HepG2 (cell line): Measurements from ENCODE around the gene SDC4. TPM values are rescaled to one million over a fixed set of nuclear protein-coding genes. Genes with fewer than 3 reads are reported as not detected.

ENCODE experiments used
- ETV5 ChIP-seq: IDR thresholded peaks from 2 replicates; pipeline ENCODE4 v1.6.1; 2018; ENCODE audit warnings: missing biosample characterization, missing genetic modification reagents, inconsistent platforms, borderline replicate concordance
- FOXC1 ChIP-seq: sonication (generic); formaldehyde crosslinking; IDR thresholded peaks from 2 replicates; pipeline ENCODE4 v1.8.0; 2022; ENCODE audit warnings: mild to moderate bottlenecking, missing genetic modification reagents, borderline replicate concordance
- TAF1 ChIP-seq: sonication (generic); formaldehyde crosslinking; IDR thresholded peaks from 2 replicates; pipeline ENCODE4 v1.4.0; 2020; ENCODE audit warnings: missing genetic modification reagents
- TBL1XR1 ChIP-seq: fragments of 150-350 bp; IDR thresholded peaks from 2 replicates; pipeline ENCODE4 v1.6.1; 2014; ENCODE audit warnings: borderline replicate concordance, low read length; ENCODE audit not compliant: partially characterized antibody
- ZNF317 ChIP-seq: sonication (generic); formaldehyde crosslinking; IDR thresholded peaks from 2 replicates; pipeline ENCODE4 v1.5.0; 2020; ENCODE audit warnings: mild to moderate bottlenecking, missing genetic modification reagents
- ZNF350 ChIP-seq: sonication (generic); formaldehyde crosslinking; IDR thresholded peaks from 2 replicates; pipeline ENCODE4 v1.4.0; 2020; ENCODE audit warnings: mild to moderate bottlenecking, low read depth, missing genetic modification reagents, borderline replicate concordance
- ZNF44 ChIP-seq: sonication (generic); formaldehyde crosslinking; IDR thresholded peaks from 2 replicates; pipeline ENCODE4 v1.5.1; 2020; ENCODE audit warnings: mild to moderate bottlenecking, missing genetic modification reagents
- polyA plus RNA-seq, 8 experiments: library from polyadenylated mRNA; depleted of rRNA in 3 of 8; stranded (reverse) in 7 of 8; unstranded in 1 of 8; fragments of >200 nt; fragmentation: Illumina TruSeq in 4 of 8; extraction: Trizol in 4 of 8; gene quantifications; 2 replicates each; pipeline versions ENCODE4 v1.2.1 to v1.2.3, GENCODE V29; 2011 to 2016; ENCODE audit warnings: low read depth in 4 of 8, missing spikeins in 1 of 8, mixed read lengths in 1 of 8; ENCODE audit not compliant: insufficient read depth in 1 of 8
- total RNA-seq, 5 experiments: library from RNA; depleted of rRNA; stranded (reverse); fragments of >200 nt; fragmentation: Illumina TruSeq; extraction: Trizol; gene quantifications; 2 replicates each; pipeline ENCODE4 v1.2.3, GENCODE V29; 2016; ENCODE audit warnings: low read depth in 1 of 5
- TF ChIP-seq, protein P1 (sequence below): sonication (generic); formaldehyde crosslinking; IDR thresholded peaks from 2 replicates; pipeline ENCODE4 v1.5.0; 2020; ENCODE audit warnings: mild to moderate bottlenecking, missing genetic modification reagents
- TF ChIP-seq, protein P2 (sequence below): sonication (generic); formaldehyde crosslinking; IDR thresholded peaks from one replicate; pipeline ENCODE4 v1.5.1; 2020; ENCODE audit warnings: mild to moderate bottlenecking, missing genetic modification reagents; ENCODE audit errors: not compliant biosample characterization
- TF ChIP-seq, protein P3 (sequence below): sonication (generic); formaldehyde crosslinking; IDR thresholded peaks from 2 replicates; pipeline ENCODE4 v1.5.0; 2020; ENCODE audit warnings: missing genetic modification reagents, mild to moderate bottlenecking, borderline replicate concordance
- TF ChIP-seq, protein P4 (sequence below): sonication (generic); formaldehyde crosslinking; IDR thresholded peaks from 2 replicates; pipeline ENCODE4 v1.4.0; 2020; ENCODE audit warnings: low read depth, mild to moderate bottlenecking, missing genetic modification reagents
- TF ChIP-seq, protein P5 (sequence below): IDR thresholded peaks from 2 replicates; pipeline ENCODE4 v1.6.1; 2016; ENCODE audit warnings: missing genetic modification reagents, missing compliant biosample characterization

Gene SDC4
- total and polyA plus RNA-seq, 2 of the 13 experiments (the other 11 are each of a cell fraction or from before 2014, with no cell fraction given): 49.0 to 65.1 TPM

DNA sequence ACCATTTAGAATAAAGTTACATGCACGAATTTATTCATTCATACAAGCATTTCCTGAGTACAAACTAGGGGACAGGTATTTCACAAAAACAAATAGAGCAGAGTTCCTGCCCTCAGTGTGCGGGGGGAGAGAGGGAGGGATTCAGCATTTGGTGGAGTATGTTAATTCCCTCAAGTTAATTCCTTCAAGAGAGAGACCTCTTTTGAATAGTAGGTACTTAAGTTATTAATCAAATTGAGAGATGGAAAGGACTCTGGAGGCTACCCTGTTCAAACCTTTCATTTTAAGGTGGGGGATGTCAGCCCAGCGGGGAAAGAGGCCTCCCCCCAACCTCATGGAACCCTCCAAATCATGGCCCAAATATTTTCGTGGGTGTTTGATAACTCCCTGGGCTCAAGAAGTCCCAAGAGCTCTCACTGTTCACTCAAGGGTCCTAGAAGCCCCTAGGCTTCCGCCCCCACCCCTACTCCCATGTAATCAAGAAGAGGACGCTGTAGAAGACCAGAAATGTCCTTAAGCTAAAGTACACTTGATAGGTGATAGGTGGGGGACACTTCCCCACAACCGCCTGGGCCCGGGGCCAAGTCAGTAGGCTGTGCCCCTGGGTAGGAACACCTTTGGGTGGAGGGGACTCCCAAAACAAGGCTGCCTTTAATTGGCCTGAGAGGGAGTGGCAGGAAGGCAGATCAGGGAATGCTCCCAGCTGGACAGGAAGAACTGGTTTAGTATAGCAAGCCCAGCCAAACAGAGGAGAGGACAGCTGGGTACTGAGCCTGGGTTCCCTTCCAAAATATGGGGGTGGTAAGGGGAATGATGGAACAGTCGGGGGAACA is 2.9 kb downstream of the SDC4 start (continued):
- TF ChIP-seq, protein P1, sequence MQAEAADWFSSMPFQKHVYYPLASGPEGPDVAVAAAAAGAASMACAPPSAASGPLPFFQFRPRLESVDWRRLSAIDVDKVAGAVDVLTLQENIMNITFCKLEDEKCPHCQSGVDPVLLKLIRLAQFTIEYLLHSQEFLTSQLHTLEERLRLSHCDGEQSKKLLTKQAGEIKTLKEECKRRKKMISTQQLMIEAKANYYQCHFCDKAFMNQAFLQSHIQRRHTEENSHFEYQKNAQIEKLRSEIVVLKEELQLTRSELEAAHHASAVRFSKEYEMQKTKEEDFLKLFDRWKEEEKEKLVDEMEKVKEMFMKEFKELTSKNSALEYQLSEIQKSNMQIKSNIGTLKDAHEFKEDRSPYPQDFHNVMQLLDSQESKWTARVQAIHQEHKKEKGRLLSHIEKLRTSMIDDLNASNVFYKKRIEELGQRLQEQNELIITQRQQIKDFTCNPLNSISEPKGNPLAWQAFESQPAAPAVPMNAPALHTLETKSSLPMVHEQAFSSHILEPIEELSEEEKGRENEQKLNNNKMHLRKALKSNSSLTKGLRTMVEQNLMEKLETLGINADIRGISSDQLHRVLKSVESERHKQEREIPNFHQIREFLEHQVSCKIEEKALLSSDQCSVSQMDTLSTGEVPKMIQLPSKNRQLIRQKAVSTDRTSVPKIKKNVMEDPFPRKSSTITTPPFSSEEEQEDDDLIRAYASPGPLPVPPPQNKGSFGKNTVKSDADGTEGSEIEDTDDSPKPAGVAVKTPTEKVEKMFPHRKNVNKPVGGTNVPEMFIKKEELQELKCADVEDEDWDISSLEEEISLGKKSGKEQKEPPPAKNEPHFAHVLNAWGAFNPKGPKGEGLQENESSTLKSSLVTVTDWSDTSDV (CRISPR knock-in tag): no peak
- TF ChIP-seq ZNF44 (CRISPR knock-in tag) (no peak), TBL1XR1 (no peak), ZNF317 (CRISPR knock-in tag) (peak; percentile 51), ZNF350 (CRISPR knock-in tag) (no peak), TAF1 (CRISPR knock-in tag) (0 out of 2 replicates have a peak, but pooled peaks have one; percentile 22), ETV5 (CRISPR knock-in tag) (peak; percentile 67; the same call in 1 of the 2 replicates), FOXC1 (CRISPR knock-in tag) (peak; percentile 72; the same call in 1 of the 2 replicates)
- TF ChIP-seq, protein P2, sequence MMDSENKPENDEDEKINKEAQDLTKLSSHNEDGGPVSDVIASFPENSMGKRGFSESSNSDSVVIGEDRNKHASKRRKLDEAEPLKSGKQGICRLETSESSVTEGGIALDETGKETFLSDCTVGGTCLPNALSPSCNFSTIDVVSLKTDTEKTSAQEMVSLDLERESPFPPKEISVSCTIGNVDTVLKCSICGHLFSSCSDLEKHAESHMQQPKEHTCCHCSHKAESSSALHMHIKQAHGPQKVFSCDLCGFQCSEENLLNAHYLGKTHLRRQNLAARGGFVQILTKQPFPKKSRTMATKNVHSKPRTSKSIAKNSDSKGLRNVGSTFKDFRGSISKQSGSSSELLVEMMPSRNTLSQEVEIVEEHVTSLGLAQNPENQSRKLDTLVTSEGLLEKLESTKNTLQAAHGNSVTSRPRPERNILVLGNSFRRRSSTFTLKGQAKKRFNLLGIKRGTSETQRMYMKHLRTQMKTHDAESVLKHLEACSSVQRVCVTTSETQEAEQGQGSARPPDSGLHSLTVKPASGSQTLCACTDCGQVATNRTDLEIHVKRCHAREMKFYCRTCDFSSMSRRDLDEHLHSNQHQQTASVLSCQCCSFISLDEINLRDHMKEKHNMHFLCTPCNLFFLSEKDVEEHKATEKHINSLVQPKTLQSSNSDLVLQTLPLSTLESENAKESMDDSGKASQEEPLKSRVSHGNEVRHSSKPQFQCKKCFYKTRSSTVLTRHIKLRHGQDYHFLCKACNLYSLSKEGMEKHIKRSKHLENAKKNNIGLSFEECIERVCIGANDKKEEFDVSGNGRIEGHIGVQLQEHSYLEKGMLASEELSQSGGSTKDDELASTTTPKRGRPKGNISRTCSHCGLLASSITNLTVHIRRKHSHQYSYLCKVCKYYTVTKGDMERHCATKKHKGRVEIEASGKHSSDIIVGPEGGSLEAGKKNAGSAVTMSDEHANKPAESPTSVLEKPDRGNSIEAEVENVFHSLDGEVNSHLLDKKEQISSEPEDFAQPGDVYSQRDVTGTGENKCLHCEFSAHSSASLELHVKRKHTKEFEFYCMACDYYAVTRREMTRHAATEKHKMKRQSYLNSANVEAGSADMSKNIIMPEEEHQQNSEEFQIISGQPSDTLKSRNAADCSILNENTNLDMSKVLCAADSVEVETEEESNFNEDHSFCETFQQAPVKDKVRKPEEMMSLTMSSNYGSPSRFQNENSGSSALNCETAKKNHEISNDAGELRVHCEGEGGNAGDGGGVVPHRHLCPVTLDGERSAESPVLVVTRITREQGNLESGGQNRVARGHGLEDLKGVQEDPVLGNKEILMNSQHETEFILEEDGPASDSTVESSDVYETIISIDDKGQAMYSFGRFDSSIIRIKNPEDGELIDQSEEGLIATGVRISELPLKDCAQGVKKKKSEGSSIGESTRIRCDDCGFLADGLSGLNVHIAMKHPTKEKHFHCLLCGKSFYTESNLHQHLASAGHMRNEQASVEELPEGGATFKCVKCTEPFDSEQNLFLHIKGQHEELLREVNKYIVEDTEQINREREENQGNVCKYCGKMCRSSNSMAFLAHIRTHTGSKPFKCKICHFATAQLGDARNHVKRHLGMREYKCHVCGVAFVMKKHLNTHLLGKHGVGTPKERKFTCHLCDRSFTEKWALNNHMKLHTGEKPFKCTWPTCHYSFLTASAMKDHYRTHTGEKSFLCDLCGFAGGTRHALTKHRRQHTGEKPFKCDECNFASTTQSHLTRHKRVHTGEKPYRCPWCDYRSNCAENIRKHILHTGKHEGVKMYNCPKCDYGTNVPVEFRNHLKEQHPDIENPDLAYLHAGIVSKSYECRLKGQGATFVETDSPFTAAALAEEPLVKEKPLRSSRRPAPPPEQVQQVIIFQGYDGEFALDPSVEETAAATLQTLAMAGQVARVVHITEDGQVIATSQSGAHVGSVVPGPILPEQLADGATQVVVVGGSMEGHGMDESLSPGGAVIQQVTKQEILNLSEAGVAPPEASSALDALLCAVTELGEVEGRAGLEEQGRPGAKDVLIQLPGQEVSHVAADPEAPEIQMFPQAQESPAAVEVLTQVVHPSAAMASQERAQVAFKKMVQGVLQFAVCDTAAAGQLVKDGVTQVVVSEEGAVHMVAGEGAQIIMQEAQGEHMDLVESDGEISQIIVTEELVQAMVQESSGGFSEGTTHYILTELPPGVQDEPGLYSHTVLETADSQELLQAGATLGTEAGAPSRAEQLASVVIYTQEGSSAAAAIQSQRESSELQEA (CRISPR knock-in tag): no peak
- TF ChIP-seq, protein P3, sequence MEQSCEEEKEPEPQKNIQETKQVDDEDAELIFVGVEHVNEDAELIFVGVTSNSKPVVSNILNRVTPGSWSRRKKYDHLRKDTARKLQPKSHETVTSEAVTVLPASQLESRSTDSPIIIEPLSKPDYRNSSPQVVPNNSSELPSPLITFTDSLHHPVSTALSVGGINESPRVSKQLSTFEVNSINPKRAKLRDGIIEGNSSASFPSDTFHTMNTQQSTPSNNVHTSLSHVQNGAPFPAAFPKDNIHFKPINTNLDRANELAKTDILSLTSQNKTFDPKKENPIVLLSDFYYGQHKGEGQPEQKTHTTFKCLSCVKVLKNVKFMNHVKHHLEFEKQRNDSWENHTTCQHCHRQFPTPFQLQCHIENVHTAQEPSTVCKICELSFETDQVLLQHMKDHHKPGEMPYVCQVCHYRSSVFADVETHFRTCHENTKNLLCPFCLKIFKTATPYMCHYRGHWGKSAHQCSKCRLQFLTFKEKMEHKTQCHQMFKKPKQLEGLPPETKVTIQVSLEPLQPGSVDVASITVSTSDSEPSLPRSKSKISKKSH (CRISPR knock-in tag): no peak
- TF ChIP-seq, protein P4, sequence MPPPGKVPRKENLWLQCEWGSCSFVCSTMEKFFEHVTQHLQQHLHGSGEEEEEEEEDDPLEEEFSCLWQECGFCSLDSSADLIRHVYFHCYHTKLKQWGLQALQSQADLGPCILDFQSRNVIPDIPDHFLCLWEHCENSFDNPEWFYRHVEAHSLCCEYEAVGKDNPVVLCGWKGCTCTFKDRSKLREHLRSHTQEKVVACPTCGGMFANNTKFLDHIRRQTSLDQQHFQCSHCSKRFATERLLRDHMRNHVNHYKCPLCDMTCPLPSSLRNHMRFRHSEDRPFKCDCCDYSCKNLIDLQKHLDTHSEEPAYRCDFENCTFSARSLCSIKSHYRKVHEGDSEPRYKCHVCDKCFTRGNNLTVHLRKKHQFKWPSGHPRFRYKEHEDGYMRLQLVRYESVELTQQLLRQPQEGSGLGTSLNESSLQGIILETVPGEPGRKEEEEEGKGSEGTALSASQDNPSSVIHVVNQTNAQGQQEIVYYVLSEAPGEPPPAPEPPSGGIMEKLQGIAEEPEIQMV: 0 out of 2 replicates have a peak, but pooled peaks have one; percentile 74
- TF ChIP-seq, protein P5, sequence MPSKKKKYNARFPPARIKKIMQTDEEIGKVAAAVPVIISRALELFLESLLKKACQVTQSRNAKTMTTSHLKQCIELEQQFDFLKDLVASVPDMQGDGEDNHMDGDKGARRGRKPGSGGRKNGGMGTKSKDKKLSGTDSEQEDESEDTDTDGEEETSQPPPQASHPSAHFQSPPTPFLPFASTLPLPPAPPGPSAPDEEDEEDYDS (CRISPR knock-in tag): peak; percentile 20; the same call in 1 of the 2 replicates
